NCI-H748 (cell line): Measurements from ENCODE around the gene MATCAP1.

ENCODE experiments used
- DNase-seq: peaks from one replicate; lab custom pipeline; 2025; ENCODE audit not compliant: unreplicated experiment; lab: John Stamatoyannopoulos, UW

Gene MATCAP1

GRCh38 chr16:67174706-67175231 is 9.0 kb downstream of the MATCAP1 start:
- no peak for DNase-seq

- DNase-seq, result peak; percentile 86
Observed at GRCh38 chr16:67173808-67174705, 9.7 kb downstream of the MATCAP1 start.

- DNase-seq, result no peak
Observed at GRCh38 chr16:67173323-67173722, 10.4 kb downstream of the MATCAP1 start.

- peak; percentile 4 for DNase-seq
Observed at GRCh38 chr16:67170949-67171649, 12.7 kb downstream of the MATCAP1 start.

GRCh38 chr16:67170168-67170948 is 13.4 kb downstream of the MATCAP1 start, which contains the start of gene NOL3:
Gene NOL3 (plus strand): TSS chr16:67170538.
- peak; percentile 73 for DNase-seq

- DNase-seq, result peak; percentile 66
Observed at GRCh38 chr16:67169642-67170167, 14.1 kb downstream of the MATCAP1 start.

GRCh38 chr16:67169011-67169451 is 14.7 kb downstream of the MATCAP1 start:
- DNase-seq, result no peak

GRCh38 chr16:67167588-67167987 is 16.2 kb downstream of the MATCAP1 start:
- DNase-seq, result no peak

GRCh38 chr16:67166598-67167168 is 17.1 kb downstream of the MATCAP1 start:
- DNase-seq, result no peak

GRCh38 chr16:67166110-67166547 is 17.6 kb downstream of the MATCAP1 start:
- no peak for DNase-seq

GRCh38 chr16:67165121-67166078 is 18.4 kb downstream of the MATCAP1 start:
- no peak for DNase-seq

- peak; percentile 50 for DNase-seq
Observed at GRCh38 chr16:67164599-67165061, 19.1 kb downstream of the MATCAP1 start, which contains the start of gene HSF4. Gene HSF4 (plus strand): TSS chr16:67164745. CDS start chr16:67164812, 67 bp downstream.

GRCh38 chr16:67163999-67164558 is 19.7 kb downstream of the MATCAP1 start:
- DNase-seq, result peak; percentile 62

- peak; percentile 93 for DNase-seq
Observed at GRCh38 chr16:67163164-67163998, 20.4 kb downstream of the MATCAP1 start.

- no peak for DNase-seq
Observed at GRCh38 chr16:67162506-67163163, 21.1 kb downstream of the MATCAP1 start.

- DNase-seq, result no peak
Observed at GRCh38 chr16:67161595-67162058, 22.1 kb downstream of the MATCAP1 start.
